Esophagus squamous epithelium (tissue), 5 donors: ENCODE data around the gene ADISSP. TPM values are rescaled to one million over a fixed set of nuclear protein-coding genes. Genes with fewer than 3 reads are reported as not detected.
A peak's percentile ranks its signal among the peaks of the same experiment; 100 is the strongest.

Source experiments
- DNase-seq: peaks from one replicate; lab custom pipeline; 2025; lab: John Stamatoyannopoulos, UW
- H3K27ac ChIP-seq, 4 donors: fragments of 200-600 bp; sonication (generic); one replicate each; pipeline ENCODE4 v1.5.1; 2016 to 2019; ENCODE audit warnings: mild to moderate bottlenecking in 1 of 4
- H3K27me3 ChIP-seq, 4 donors: fragments of 200-600 bp; sonication (generic); 1 replicate in 3 of 4; 2 replicates in 1 of 4; pipeline versions ENCODE4 v1.5.1 to v1.6.0; 2017 to 2021; ENCODE audit warnings: antibody characterized with exemption in 1 of 4
- H3K36me3 ChIP-seq, 3 donors: fragments of 200-600 bp; sonication (generic); one replicate each; pipeline ENCODE4 v1.5.1; 2016 to 2019
- H3K4me1 ChIP-seq, 3 donors: fragments of 200-600 bp; sonication (generic); one replicate each; pipeline ENCODE4 v1.5.1; 2017 to 2019
- H3K4me3 ChIP-seq, 4 donors: fragments of 200-600 bp; sonication (generic); 1 replicate in 3 of 4; 2 replicates in 1 of 4; pipeline ENCODE4 v1.5.1; 2016 to 2019; ENCODE audit warnings: mild to moderate bottlenecking in 2 of 4, moderate library complexity in 1 of 4
- H3K9me3 ChIP-seq, 3 donors: fragments of 200-600 bp; sonication (generic); one replicate each; pipeline ENCODE4 v1.5.1; 2016 to 2019
- CTCF ChIP-seq, 6 experiments: fragments of 450-650 bp in 4 of 6; fragments of 200-600 bp in 2 of 6; sonication (generic) in 2 of 6; IDR thresholded peaks; one replicate each; pipeline ENCODE4 v1.5.1; 2016 to 2019; ENCODE audit warnings: antibody characterized with exemption in 6 of 6, mild to moderate bottlenecking in 4 of 6, moderate library complexity in 4 of 6
- POLR2A ChIP-seq, 4 donors: fragments of 450-650 bp; IDR thresholded peaks; one replicate each; pipeline ENCODE4 v1.6.1; 2017; ENCODE audit warnings: antibody characterized with exemption in 4 of 4, mild to moderate bottlenecking in 4 of 4, moderate library complexity in 3 of 4
- WGBS, 2 donors: methylation state at CpG; one replicate each; pipeline ENCODE4 v1.1.5; 2018; 5-methylcytosine and 5-hydroxymethylcytosine counted together
- intact Hi-C: fragments of 100-400 bp; cut with DNase I; formaldehyde crosslinking; loops from one replicate; pipeline ENCODE4 v1.15.0; 2022
- total RNA-seq, 4 donors: library from RNA; depleted of rRNA; stranded (reverse); fragments of >200 nt; gene quantifications; one replicate each; pipeline ENCODE4 v1.1.0, GENCODE V29; 2016
- donor health status: DM: yes; HTN: yes; CAD: no.

The ADISSP gene
- total RNA-seq, 4 donors from 2014 or later, result 13.5 to 24.7 (median 19.8) TPM

GRCh38 chr20:3749087-3749688 is 18.4 kb downstream of the ADISSP start:
- no peak for DNase-seq
- TF ChIP-seq CTCF (IDR thresholded peaks at IDR 0.05) (no peak), POLR2A (IDR thresholded peaks at IDR 0.05) (no peak)
- peaks cover 0 to 61% (median 0%) of the 10 kb centered on the region in 4 donors for H3K27me3 ChIP-seq
- peaks cover 4 to 49% (median 12%) of the 10 kb centered on the region in 3 donors for H3K4me1 ChIP-seq
- no peaks in the 10 kb centered on the region for H3K9me3 ChIP-seq
- 86 to 87% methylated on average over 3 to 10 of the region's 24 CpGs for WGBS, 2 donors
- H3K27ac ChIP-seq, result no peak overlapping the region
- H3K36me3 ChIP-seq, result peaks cover 0 to 37% (median 0%) of the 10 kb centered on the region in 3 donors
- peak overlapping the region in 2 of 4 donors; percentile 15 to 31 for H3K4me3 ChIP-seq
- intact Hi-C loops, result no loop called here

GRCh38 chr20:3748073-3748472 is 19.5 kb downstream of the ADISSP start:
- Histone ChIP-seq H3K27ac (no peak overlapping the region), H3K9me3 (no peaks in the 10 kb centered on the region), H3K27me3 (peaks cover 0 to 61% (median 0%) of the 10 kb centered on the region in 4 donors), H3K36me3 (peaks cover 0 to 37% (median 0%) of the 10 kb centered on the region in 3 donors), H3K4me3 (no peak overlapping the region), H3K4me1 (peaks cover 4 to 49% (median 12%) of the 10 kb centered on the region in 3 donors)
- 80% methylated on average over 2 of the region's 16 CpGs; no CpG with 5 or more reads in 1 of the 2 donors for WGBS, 2 donors
- intact Hi-C loops, result no loop called here
- TF ChIP-seq CTCF (IDR thresholded peaks at IDR 0.05), result no peak
- TF ChIP-seq POLR2A (IDR thresholded peaks at IDR 0.05), result no peak
- DNase-seq, result no peak

GRCh38 chr20:3747471-3747870 is 20.1 kb downstream of the ADISSP start:
- peaks cover 4 to 43% (median 9%) of the 10 kb centered on the region in 3 donors for H3K4me1 ChIP-seq
- no peak for DNase-seq
- WGBS, 2 donors, result 88% methylated on average over 2 of the region's 2 CpGs; no CpG with 5 or more reads in 1 of the 2 donors
- intact Hi-C loops, result no loop called here
- peaks cover 0 to 37% (median 0%) of the 10 kb centered on the region in 3 donors for H3K36me3 ChIP-seq
- no peak overlapping the region for H3K27ac ChIP-seq
- TF ChIP-seq POLR2A (IDR thresholded peaks at IDR 0.05) (no peak), CTCF (IDR thresholded peaks at IDR 0.05) (no peak)
- H3K4me3 ChIP-seq, result no peak overlapping the region
- no peaks in the 10 kb centered on the region for H3K9me3 ChIP-seq
- H3K27me3 ChIP-seq, result peaks cover 0 to 61% (median 0%) of the 10 kb centered on the region in 4 donors

- no peak for TF ChIP-seq CTCF (IDR thresholded peaks at IDR 0.05)
- TF ChIP-seq POLR2A (IDR thresholded peaks at IDR 0.05), result no peak
- H3K27me3 ChIP-seq, result peaks cover 0 to 54% (median 0%) of the 10 kb centered on the region in 4 donors
- no peak for DNase-seq
- peaks cover 0 to 26% (median 0%) of the 10 kb centered on the region in 3 donors for H3K36me3 ChIP-seq
- no peaks in the 10 kb centered on the region for H3K9me3 ChIP-seq
- no peak overlapping the region for H3K4me3 ChIP-seq
- no peak overlapping the region for H3K27ac ChIP-seq
- peaks cover 0 to 29% (median 9%) of the 10 kb centered on the region in 3 donors for H3K4me1 ChIP-seq
- WGBS, 2 donors, result 60 to 76% methylated on average over 3 to 6 of the region's 11 CpGs
- intact Hi-C loops, result no loop called here
Observed at GRCh38 chr20:3745686-3746173, 21.8 kb downstream of the ADISSP start.
